Esophagus mucosa (tissue), 1 donor: Measurements from ENCODE around the gene BCORL1. TPM values are rescaled to one million over a fixed set of nuclear protein-coding genes. Genes with fewer than 3 reads are reported as not detected.

Experiments used
- ATAC-seq: fragments of 200-7000 bp; cut with Tn5 transposase; one replicate; pipeline ENCODE4 v1.9.1; 2020
- total RNA-seq: library from RNA; stranded (reverse); gene quantifications from one replicate; pipeline ENCODE4 v1.2.4, GENCODE V29; 2023
- donor health status: DM: yes; HTN: yes; CAD: no.

BCORL1 gene
- total RNA-seq, 1 donor from 2014 or later, result 2.6 TPM

DNA sequence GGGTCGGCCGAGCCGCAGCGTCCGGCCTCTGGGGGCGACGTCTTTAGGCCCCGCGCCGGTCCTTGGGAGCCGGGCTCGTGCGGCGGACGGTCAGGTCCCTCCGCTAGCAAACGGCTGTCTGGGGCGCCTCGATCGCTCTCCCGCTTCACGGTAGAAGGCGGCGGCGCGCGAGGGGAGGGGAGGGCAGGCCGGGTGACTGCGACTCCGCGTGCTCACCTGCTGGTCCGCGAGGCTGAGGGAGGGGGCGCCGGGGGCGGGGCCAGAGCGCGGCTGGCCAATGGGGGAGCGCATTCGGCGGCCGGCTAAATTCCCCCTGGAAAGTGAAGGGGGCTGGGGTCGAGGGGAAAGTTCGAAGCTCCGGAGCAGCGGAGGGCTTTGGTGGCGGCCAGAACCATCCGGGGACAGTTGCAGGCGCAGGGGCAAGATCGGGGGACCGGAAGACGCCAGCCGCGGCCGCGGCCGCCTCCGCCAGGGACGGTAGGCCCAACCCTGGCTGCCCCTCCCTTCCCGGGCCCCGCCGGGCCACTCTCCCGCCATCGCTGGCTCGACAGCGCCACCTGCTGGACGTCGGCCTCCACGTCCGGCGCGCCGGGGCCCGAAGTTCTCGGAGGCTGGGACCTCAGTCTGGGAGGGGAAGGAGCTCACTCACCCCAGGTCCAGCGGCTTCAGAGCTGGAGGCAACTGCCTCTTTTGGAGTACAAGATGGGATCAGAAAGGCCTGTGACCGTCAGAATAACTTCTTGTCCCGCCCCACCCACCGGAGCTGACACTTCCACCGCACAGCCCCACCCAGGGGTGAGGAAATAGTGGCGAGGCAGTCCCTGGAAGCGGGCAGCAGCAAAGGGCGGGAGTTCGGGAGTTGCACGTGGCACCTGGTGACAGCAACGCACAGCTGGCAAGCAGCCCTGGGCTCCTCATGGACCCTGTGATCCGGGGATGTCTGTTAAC is 78.0 kb downstream of the BCORL1 start:
- peak; percentile 91 for ATAC-seq

GRCh38 chrX:130066975-130067615 is 84.7 kb downstream of the BCORL1 start:
- ATAC-seq, result no peak

GRCh38 chrX:130071611-130072344 is 89.3 kb downstream of the BCORL1 start:
- ATAC-seq, result no peak

DNA sequence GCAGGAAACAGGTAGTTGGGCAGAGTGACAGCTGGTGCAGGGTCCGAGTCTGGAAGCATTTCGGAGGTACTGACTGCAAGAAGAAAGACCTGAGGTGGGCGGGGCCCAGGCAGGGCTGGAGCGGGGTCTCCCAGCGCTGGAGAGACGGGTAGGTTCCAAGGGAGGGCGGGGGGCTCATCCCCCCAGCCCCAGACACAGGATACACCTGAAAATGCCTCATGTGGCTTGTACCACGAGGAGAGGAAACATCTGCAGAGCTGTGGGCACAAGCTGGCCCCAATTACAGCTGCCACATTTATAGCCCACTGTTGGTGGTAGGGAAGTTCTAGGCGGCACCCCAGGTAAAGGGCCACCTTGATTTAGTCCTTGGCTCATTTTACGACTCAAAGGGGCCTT is 89.9 kb downstream of the BCORL1 start:
- no peak for ATAC-seq

GRCh38 chrX:130075777-130076176 is 93.3 kb downstream of the BCORL1 start:
- ATAC-seq, result no peak

DNA sequence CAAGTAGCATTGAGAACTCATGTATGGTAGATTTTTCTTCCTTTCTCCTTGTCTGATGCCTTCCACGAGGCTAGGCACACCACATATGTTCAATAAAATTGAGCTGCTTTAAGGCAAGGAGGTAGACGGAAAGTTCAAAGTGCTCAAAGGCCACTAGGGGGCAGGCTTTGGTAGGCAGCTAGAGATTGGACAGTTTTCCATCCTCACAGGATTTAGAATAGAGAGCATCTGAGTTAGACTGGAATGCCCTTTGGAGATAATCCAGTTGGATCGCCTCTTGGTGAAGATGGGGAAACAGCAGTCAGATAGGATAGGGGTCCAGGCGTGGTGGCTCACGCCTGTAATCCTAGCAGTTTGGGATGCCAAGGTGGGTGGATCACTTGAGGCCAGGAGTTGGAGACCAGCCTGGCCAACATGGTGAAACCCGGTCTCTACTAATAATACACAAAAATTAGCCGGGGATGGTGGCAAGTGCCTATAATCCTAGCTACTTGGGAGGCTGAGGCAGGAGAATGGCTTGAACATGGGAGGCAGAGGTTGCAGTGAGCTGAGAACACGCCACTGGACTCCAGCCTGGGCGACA is 97.5 kb downstream of the BCORL1 start:
- ATAC-seq, result peak; percentile 60

DNA sequence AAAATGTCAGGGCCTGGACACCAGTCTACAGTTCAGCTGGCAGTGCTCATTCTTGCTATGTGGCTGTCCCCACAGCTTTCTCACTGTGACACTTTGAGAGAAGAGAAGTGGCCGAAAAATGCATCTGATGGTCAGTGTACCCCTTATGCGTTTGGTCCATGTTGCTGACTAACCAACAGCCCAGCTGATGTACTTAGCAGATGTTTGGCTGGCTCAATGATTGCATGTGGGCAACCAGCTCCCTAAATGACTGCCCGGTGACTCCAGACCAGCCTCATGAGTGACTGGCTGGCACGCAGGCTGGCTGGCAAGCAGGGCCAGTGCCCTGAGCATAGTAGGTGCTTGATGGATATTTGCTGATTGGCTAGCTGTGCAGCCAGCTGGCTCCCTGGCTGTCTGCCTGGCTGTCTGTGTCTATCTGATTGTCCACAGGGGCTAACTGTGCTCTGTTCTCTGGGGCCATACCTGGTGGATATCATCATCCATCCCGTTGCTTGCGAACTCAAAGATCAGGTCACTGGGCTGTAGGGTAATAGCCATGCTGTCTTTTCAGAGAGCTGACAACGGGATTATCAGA is 98.4 kb downstream of the BCORL1 start:
- no peak for ATAC-seq

- no peak for ATAC-seq
These were observed 99.1 kb downstream of the BCORL1 start for GRCh38 chrX:130081421-130082045.

- ATAC-seq, result peak; percentile 48
These were observed 100.0 kb downstream of the BCORL1 start for GRCh38 chrX:130082244-130083106.

GRCh38 chrX:130083107-130083490 is 100.7 kb downstream of the BCORL1 start:
- no peak for ATAC-seq

DNA sequence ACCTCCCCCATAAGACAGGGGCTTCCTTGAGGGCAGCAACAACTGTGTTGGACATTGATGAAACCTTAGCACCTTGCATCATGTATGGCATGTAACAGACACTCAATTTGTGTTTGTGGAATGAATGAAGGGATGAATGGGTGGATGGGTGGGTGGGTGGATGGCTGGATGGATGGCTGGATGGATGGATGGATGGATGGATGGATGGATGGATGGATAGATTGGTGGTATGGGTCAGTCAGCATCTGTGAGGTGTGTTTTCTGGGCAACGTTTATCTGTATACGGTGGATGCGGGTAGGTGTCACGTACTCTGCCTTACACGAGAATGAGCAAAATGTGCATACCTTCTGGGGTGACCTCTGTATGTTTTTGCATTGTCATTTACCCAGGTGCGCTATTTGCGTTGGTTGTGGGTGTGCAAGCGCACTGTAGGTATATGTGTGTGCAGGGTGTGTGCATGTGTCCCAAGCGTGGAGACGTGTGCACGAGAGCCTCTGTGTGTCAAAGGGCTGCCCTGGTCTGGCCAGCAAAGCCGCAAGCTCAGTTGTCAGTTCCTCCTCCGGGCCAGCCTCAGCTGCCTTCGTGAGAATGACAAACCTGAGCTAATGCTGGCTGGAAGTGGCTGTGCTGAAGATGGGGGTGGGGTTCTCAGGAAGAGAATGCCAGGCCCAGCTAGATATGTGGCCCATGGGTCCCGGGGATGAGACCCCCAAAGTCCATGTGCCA is 101.4 kb downstream of the BCORL1 start:
- no peak for ATAC-seq

DNA sequence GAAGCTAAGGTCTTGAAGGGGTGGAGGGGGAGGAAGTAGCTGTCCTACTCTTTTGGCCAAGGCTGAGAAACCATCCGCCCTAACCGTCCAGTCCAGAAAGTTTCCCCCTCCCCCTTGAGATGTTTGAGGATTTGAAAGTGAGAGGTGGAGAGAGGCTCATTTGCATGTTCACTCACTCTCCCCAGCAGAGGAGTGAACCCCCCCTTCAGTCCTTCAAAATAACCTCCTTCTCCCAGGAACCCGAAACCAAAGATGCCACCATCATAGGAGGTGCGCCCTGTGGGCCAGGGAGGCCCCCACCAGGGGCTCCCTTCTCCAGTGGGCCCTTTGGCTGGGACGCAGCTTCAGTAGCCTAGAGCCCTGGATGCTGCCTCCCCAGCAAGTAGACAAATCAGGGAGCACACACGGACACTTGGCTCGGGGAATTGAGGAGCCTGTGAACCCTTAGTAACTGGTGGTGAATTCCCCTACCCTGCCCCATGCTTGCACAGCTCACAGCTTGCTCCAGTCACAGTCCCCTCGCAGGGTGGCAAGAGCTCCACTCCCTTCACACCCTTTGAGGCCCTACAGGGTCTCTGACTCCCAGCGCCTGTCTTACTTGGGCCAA is 102.3 kb downstream of the BCORL1 start:
- ATAC-seq, result no peak

GRCh38 chrX:130085551-130086446 is 103.4 kb downstream of the BCORL1 start:
- ATAC-seq, result no peak

DNA sequence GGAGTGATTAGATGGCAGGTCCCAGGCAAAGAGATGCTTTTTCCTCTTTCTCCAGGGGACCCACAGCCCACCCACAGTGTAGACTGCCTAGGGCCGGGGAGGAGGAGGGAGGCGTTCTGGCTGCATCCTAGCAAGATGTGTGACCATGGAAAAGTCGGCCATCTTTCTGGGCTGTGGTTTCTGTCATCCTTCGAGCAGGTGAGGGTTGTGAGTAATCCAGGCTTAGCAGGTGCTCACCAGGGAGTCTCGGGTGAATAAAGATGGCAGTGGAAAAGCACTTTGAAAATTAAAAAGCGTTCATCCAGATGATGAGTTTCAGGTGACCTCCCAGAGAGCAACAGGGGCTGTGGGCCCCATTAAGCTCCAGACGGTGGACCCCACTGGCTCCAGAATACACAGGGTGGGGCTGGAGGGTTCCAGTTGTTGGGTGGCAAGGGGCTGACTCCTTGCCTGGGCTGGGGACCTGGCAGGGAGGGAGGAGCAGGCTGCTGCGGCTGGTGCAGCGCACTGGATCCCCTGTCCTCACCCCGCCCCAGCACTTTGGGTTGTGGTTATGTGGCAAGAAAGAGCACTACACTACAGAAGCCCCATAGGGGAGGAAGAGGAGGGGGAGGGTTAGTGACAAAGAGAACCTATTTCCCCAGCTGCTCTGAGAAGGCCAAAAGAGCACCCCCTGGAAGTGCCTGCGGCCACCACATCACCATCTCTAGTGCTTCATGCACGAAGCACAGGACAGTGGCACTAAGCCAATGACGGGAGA is 104.2 kb downstream of the BCORL1 start:
- peak; percentile 36 for ATAC-seq

GRCh38 chrX:130090364-130090763 is 107.9 kb downstream of the BCORL1 start:
- no peak for ATAC-seq

GRCh38 chrX:130091980-130092522 is 109.6 kb downstream of the BCORL1 start:
- ATAC-seq, result peak; percentile 87

GRCh38 chrX:130093271-130093670 is 110.8 kb downstream of the BCORL1 start:
- ATAC-seq, result no peak

DNA sequence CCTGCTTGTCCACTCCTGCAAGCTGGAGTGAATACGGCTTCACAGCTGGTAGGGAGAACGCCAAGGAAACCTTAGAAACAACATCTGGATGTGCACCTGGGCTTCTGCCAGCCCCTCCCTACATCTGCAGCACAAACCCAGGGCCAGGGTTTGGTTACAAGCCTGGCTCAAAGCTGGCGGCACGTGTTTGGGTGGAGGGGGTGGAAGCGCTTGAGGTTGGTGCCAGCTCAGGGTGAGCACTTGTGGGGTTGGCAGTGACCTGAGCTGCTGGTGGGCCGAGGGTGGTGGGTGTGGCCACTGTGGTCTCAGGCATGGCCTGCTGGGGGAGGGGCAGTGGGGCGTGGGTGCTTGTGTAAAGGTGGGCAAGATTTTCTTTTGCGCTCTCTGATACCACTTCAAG is 112.3 kb downstream of the BCORL1 start:
- ATAC-seq, result no peak
